GM10248 (cell line): ENCODE results near the gene TPCN1.

Experiments used
- CTCF ChIA-PET: fragments of 300-600 bp; sonication (Branson Sonifier 250); formaldehyde crosslinking; extraction: SDS; loops from one replicate; lab custom pipeline; 2021; ENCODE audit warnings: antibody characterized with exemption; lab: Yijun Ruan, JAX
- POLR2A ChIA-PET: fragments of 350-650 bp; sonication (Branson Sonifier 250); formaldehyde crosslinking; extraction: SDS; loops from one replicate; lab custom pipeline; 2020; ENCODE audit warnings: antibody characterized with exemption; lab: Yijun Ruan, JAX
- DNase-seq: peaks from one replicate; pipeline ENCODE4 v3.0.0; 2012; ENCODE audit errors: extremely low spot score
- CTCF ChIP-seq: IDR thresholded peaks from 2 replicates; pipeline ENCODE4 v1.5.1; 2012; ENCODE audit warnings: mild to moderate bottlenecking, low read depth; ENCODE audit errors: extremely low read depth, missing control alignments, control extremely low read depth

TPCN1 gene

GRCh38 chr12:113244047-113244460, 22.8 kb downstream of the TPCN1 start:
- no peak for DNase-seq
- TF ChIP-seq CTCF: no peak
- CTCF ChIA-PET: no interaction called here
- POLR2A ChIA-PET: no interaction called here

GRCh38 chr12:113244478-113244958, 23.3 kb downstream of the TPCN1 start:
- CTCF ChIA-PET: interaction anchor here (2.6 kb wide), 1 partner anchor 11 kb away, joined by 7 read pairs; no protein-coding TSS in a partner anchor
- POLR2A ChIA-PET: no interaction called here
- no peak for TF ChIP-seq CTCF
- DNase-seq: no peak

- TF ChIP-seq CTCF: no peak
- DNase-seq: no peak
- ChIA-PET POLR2A (no interaction called here), CTCF (interaction anchor here (1.4 to 2.6 kb wide), 2 partner anchors 9 to 41 kb away, joined by 4 to 7 read pairs; no protein-coding TSS in a partner anchor)
Measured at GRCh38 chr12:113245695-113246477, 24.6 kb downstream of the TPCN1 start.

- POLR2A ChIA-PET: no interaction called here
- no peak for DNase-seq
- no peak for TF ChIP-seq CTCF
- CTCF ChIA-PET: interaction anchor here (1.4 to 2.6 kb wide), 2 partner anchors 8 to 42 kb away, joined by 4 to 7 read pairs; no protein-coding TSS in a partner anchor
Measured at GRCh38 chr12:113246478-113247122, 25.3 kb downstream of the TPCN1 start.

DNA sequence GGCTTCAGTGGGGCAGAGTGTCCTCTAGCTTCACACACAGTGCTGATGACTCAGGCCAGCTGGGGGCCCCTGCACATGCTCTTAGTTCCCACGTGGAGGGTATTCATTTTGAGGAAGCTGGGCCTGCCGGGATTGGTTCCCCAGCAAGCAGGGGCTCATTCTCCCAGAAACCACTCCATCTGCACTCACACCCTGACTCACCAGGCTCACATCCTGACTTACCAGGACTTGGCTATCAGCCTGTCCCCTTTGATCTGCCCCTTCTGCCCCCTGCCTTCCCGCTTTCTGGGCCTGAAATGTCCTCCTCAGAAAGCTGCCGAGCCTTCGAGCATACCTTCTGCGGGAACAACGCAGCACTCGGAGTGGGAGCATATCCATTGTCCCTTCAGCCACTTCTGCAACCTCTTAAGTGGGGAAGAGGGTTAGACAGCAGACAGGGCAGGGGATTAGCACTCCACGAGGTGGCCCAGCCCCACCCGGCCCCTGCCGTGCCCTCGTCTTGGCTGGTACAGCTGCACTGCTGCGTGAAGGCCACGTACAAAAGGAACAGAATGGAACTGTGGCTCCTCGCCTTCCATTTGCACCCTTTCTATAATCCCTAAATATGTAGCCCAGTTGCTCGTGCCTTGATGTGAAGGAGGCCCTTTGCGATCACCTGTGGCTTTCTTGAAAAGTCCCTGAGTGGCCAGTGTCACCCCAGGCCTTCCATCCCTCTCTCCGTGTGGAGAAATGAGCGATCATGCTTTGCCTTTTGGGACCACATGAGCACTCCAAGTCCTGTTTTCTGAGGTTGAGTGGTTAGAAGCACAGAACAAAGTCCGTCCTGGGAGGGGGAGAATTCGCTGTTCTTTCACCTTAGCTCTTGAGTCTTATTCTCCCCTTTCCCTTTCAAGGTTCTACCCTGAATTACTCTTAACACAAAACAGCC, 26.1 kb downstream of the TPCN1 start:
- no peak for TF ChIP-seq CTCF
- no peak for DNase-seq
- POLR2A ChIA-PET: no interaction called here
- CTCF ChIA-PET: interaction anchor here (1.4 to 2.6 kb wide), 2 partner anchors 8 to 43 kb away, joined by 4 to 7 read pairs; no protein-coding TSS in a partner anchor
